Measurements from ENCODE around the gene GPR45. TPM values are rescaled to one million over a fixed set of nuclear protein-coding genes. Genes with fewer than 3 reads are reported as not detected.
"Not testable (repeated sequence)": the region's sequence is repeated elsewhere in the genome, so short reads cannot be mapped to it uniquely, and the experiment has no call there.

Gene GPR45, protein sequence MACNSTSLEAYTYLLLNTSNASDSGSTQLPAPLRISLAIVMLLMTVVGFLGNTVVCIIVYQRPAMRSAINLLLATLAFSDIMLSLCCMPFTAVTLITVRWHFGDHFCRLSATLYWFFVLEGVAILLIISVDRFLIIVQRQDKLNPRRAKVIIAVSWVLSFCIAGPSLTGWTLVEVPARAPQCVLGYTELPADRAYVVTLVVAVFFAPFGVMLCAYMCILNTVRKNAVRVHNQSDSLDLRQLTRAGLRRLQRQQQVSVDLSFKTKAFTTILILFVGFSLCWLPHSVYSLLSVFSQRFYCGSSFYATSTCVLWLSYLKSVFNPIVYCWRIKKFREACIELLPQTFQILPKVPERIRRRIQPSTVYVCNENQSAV
- total RNA-seq (2014; rRNA removed; shearing (Covaris generic)) = not detected in 2 replicates

DNA sequence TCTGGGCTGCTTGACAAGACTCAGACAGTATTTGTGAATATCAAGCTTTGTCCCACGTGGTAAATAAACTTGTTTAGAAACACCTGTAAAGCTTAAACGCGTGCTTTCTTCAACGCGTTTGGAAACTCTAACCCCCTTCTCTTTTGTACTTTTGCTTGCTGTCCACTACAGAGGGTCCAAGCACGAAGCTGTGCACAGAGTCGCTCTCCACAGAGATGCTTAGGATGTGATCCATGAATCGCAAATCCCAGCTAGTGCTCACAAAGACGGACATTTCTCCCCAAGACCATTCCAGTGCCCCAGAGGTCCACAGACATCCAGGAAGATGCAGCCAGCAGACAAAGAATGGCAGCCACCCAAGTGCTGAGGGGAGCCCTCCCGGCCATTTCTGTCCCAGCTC, at the start of gene GPR45:
GPR45 (plus strand) TSS at position 301 of the 400 bp plus-strand sequence. CDS start 116 bp downstream, outside the sequence.
- no peak for DNase-seq (ENCODE audit: low spot score)

DNA sequence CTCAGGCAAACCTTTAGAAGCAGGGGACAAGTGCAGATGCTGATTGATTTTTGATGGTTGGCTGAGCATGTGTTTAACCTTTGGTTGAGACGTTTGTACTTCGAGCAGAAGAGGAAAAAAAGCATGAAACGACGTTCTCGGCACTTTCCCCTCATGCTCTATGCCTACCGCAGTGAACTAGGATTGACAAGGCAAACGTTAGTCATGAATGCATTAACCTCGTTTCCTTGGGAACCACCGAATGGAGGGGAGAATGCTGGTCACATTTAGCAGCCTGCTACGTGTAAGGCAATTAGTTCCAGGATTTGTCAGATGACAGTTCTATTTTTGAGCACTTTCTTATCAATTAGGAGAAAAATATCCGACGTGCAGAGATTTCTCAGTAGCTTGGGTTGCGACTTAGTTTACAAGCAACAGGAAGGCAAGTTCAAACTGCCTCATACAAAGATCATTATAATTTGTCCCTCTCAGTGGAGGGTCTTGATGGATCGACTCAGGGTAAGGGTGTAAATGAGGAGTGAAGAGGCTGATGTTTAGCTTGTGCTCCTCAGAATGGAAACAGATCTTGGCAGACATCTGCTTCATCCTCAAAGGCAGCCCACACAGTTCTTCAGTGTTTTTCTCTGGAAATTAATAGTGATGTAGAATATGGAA, 47.4 kb upstream of the GPR45 start:
- no peak for DNase-seq (ENCODE audit: low spot score)

DNA sequence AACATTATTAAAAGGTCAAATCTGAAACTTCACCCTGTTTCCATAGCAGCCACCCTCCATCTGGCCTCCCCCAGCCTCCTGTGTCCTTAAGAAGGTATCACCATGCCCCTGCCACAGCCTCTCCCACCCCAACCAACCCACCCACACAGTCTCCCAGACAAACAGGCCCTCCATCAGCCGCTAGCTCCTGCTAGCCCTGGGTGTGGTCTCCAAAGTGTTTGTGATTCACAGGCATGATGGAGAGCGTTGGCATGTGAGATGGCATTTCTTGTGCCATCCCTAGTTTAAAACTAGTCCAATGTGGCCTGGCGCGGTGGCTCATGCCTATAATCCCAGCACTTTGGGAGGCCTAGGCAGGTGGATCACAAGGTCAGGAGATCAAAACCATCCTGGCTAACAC, 44.9 kb upstream of the GPR45 start:
- no peak for DNase-seq (ENCODE audit: low spot score)

DNA sequence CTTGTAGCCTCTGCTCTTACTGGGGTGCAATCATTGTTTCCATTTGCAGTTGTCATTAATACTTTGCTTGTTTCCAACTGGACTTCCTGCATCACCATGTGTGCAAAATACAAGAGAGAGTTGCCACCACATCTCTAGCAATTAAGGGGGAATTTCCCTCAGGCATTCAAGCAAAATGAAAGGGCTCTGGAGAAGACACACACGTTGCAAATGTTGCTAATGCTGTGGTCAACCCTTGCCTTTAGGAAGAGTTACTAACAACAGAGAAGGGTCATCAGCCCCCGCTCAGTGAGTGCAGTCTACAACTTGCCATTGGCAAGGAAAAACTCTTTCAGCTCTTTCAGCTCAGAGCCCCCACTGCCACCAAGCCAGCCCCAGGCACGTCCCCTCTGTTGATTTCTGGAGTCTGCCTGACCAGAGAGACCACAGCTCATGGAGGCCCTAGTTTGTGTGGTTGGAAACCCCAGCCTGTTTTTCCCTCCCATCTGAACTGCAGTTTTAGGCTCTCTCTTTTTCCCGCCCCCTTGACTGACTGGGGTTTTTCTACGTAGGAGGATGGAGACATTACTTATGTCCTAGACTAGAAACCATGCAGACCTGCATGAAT, 25.9 kb upstream of the GPR45 start:
- DNase-seq (ENCODE audit: low spot score) = no peak

DNA sequence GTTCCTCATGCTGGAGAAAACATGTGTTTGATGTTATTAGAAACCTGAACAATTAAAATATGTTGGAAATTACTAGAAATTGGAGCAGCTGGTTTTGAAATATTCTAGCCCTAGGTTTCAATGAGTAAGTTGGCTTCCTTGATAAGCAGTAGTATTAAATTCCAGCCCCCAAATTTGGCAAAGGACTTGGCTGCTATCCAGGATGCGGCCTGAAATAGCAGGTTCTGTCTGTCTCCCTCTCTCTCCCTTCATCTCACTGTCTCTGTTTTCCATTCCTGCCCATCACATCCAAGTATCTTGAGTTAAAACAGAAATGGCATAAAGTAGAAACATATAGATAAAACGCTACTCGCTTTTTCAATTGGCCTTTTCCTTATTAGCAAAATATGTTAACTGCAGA, 20.9 kb upstream of the GPR45 start:
- no peak for DNase-seq (ENCODE audit: low spot score)

DNA sequence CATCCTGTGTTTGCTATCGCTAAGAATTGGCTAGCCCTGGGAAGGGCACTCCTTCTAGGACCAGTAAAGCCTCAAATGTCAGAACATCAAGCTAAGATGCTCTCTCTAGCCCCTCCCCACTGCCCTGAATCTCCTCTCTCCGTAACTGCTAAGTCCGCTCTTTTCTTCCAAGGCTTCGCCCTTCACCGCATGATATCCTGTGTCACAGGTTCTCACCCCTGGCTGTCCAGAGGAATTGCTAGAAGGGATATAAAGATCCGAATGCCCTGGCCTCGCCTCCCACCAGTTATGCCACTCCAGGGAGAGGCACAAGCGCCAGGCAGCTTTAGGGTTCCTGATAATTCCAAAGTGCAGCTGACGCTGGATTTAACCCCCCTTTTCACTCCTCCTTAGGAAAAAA, 17.1 kb upstream of the GPR45 start:
- no peak for DNase-seq (ENCODE audit: low spot score)

DNA sequence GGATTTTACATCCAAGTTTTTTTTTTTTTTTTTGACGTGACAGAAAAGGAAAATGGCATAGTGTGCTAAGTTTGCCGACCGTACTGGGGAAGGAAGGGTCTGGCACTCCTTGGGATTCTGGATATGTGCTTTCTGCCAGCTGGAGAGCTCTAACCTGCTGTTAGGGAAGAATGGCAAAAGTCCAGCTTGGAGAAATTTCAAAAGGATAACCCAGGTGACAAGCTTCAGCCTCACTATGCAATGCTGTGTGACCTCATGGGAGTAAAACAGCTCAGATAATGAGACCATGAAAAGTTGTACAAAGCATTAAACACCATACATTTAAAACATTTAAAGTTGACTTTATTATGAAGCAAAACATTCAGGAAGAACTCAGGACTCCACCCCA, 10.3 kb upstream of the GPR45 start:
- DNase-seq (ENCODE audit: low spot score) = no peak

DNA sequence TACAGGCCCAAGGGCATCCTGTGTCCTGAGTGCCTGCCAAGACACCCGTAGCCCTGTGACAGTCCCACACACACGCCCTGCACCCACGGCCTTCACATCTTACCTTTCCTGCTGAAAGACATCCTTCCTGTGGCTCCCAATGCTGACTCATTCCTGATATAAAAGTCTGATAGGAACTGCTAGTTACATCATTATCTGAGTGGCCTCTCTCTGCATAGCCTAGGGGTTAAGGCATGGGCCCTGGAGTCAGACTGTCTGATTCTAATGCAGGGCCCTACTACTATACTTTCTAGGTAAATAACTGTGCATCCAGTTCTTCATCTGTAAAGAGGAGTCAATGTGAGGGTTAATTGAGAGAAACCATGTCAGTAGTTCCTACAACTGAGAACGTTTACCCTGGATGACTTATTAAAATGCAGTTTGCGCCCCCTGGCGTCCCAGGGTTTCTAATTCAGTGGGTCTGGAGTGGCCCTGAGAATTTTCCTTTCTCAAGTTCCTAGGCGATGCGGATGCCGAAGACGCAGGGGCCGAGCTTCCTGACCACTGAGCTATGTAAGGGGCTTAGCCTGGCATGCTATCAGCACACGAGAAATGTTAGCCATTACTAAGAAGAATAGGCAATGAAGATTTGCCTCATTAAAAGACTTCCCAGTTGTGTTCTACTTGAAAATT, 6.0 kb upstream of the GPR45 start:
- peak; percentile 97 for DNase-seq (ENCODE audit: low spot score)

DNA sequence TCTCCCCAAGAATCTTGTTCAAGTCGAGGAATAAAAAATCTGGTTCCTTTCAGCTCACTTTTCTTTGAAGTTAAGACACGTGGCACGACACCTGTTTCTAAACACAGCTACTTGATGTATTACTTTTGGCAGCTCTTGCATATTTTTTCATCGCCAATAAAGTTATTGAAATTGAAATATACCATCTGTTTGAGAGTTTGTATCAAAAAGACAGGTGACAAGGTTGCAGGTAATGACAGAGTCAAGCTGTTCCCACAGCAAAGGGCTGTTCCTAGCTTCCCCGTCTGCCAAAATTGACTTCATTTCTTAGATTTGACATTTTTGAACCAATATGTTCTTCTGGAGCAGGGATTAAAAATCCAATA, 5.5 kb upstream of the GPR45 start:
- DNase-seq (ENCODE audit: low spot score) = no peak

DNA sequence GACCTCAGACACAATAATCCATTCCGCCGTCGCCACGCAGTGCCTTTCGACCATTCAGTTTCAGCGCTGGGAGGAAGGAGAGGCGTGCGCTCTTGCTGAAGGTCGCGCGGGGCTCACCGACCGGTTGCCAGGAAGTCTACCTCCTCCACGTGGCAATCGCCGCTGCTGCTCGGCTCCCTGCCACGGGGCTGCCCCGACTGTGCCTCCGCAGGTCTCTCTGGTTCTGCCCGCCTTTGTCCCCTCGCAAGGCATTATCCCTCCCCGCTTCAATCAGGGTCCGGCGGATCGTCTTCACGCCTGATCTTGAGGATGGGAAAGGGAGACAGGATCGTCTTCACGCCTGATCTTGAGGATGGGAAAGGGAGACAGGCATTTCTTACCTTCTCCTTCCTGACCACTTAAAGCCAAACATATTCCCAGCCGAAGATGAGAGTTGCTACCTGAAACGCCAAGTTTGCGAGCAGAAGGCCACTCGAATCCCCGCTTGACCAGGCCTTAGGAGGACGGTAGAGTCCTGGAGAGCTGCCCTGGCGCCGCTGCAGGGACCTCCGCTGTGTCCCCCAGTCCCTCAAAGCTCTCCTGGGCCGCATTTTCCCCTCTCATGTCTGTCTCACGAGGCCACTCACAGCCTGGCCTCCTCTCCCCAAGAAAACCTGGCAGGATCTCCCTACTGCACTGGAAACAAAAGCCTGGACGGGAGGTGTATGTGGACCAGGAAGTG, 4.3 kb upstream of the GPR45 start:
- no peak for DNase-seq (ENCODE audit: low spot score)

DNA sequence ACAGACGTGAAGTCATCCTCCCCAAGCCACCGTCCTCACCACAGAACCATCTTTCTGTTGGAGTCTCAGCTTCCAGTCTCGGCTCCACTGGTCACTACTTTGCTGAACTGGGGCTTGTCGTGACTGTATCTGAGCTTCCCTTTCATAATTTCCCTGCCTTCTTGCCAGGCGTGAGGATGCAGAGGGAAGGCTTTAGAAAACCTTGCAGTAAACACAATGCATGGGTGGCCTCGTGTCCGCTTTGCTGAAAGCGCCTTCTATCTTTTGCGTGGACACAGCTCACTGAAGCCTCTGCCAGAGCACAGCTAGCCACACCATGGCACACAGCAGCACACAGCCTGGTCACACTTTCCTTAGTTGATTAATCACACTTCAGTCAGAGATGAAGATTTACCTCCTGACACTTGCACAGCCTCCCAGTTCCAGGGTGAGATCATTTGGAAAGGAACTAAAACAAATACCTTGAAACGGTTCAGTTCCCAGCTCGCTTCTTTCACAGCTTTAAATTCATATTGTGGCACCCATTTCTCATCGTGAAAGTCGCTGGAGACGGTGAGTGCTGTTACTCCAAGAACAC, 2.8 kb upstream of the GPR45 start:
- no peak for DNase-seq (ENCODE audit: low spot score)

DNA sequence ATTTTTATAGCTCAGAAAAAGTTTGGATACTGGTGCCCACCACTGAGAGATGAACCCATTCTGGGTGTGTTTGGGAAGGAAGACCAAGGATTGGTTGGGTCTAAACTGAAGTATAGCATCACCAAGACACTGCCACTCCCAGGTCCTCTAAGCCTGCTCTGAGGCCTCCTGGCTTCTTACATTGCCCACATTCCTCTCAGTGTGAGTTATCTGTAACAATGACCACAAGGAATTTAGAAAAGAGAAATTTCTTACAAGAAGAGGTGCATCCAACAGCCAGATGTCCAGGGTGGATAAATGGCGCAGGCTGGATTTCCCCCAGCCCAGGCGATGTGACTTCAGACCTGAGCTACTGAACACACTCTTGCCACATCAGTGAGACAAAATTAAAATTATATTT, 1.6 kb upstream of the GPR45 start:
- no peak for DNase-seq (ENCODE audit: low spot score)

DNA sequence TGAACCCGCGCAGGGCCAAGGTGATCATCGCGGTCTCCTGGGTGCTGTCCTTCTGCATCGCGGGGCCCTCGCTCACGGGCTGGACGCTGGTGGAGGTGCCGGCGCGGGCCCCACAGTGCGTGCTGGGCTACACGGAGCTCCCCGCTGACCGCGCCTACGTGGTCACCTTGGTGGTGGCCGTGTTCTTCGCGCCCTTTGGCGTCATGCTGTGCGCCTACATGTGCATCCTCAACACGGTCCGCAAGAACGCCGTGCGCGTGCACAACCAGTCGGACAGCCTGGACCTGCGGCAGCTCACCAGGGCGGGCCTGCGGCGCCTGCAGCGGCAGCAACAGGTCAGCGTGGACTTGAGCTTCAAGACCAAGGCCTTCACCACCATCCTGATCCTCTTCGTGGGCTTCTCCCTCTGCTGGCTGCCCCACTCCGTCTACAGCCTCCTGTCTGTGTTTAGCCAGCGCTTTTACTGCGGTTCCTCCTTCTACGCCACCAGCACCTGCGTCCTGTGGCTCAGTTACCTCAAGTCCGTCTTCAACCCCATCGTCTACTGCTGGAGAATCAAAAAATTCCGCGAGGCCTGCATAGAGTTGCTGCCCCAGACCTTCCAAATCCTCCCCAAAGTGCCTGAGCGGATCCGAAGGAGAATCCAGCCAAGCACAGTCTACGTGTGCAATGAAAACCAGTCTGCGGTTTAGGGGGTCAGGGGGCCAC, 897 bp downstream of the GPR45 start:
- DNase-seq (ENCODE audit: low spot score) = no peak

DNA sequence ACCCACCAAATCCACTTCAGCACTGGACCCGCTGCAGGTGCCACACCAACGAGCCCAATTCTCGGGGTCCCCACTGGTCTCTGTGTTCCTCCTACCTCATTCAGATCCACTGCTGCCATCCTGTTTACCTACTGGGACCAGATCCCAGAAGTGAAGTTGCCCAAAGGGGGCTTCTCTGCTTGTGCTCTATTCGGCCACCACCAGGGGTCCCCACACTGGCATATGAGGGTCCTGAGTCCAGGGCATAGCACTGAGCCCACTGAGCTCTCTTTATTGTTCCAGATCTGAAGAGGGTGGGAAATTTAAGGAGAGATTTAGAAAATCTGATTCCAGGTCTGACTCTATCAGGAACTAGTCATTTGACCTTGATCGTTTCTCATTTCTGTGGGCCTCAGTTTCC, 2.4 kb downstream of the GPR45 start:
- DNase-seq (ENCODE audit: low spot score) = no peak

DNA sequence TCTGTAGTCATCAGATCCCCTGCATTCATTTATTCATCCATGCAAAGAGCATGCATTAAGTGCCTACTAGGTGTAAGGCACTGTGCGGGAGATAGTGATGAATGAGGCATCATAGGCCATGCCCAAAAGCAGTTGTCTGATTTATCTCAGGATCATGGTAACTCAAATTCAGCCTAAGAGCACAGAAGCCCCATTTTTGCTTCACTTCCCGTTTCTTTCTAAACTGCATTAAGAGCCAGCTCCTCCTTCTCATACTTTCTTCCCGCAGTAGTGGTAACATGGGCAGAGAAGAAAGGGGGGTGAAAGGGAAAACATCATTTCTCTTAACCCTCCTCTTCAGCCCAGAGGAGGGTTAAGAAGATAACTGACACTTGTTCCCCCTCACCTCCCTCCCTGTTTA, 2.9 kb downstream of the GPR45 start:
- DNase-seq (ENCODE audit: low spot score) = no peak

DNA sequence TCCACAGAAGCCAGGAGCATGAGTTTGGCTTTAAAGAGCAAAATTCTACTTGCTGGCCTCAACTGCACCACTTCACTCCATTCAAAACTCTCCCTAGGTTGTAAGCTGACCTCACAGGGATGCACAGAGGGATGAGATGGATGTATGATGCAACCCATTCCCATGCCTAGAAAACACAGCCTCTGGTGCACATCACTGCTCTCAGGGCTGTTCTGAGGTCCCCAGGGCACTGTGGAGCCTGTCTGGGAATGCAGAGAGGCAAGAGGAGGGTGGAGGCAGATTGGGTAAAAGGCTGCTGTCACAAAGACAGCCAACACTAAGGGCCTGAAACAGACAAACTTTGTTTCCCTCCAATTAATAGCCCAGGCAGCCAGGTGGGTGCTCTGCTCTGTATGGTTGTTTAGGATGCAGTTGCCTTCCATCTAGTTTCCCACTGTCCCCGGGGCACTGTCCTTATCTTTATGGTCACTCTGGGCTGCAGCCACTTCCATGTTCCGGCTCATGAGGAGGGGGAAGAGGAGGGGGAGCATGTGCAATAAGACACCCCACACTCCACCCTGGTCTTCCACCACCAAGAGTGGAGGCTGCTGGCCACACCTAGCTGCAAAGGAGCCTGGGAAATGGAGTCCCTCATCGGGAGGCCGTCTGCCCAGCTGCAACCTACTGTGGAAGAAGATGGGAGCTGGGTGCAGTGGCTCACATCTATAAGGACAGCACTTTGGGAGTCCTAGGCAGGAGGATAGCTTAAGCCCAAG, 7.0 kb downstream of the GPR45 start:
- DNase-seq (ENCODE audit: low spot score) = no peak

DNA sequence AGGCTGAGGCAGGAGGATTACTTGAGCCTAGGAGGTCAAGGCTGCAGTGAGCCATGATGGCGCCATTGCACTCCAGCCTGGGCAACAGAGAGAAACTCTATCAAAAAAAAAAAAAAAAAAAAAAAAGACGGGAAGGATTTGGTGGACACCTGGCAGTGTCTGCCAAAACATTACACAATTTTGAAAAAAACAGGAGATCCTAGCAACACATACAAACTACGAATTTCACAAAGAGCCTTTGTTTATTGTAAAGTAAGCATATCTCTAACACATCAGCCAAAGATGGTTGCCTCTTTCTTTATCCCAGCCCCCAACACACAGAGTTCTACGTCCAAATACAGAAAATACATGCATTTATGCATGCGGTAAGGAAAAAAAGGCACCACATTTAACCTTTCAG, 7.6 kb downstream of the GPR45 start:
- DNase-seq (ENCODE audit: low spot score) = no peak

DNA sequence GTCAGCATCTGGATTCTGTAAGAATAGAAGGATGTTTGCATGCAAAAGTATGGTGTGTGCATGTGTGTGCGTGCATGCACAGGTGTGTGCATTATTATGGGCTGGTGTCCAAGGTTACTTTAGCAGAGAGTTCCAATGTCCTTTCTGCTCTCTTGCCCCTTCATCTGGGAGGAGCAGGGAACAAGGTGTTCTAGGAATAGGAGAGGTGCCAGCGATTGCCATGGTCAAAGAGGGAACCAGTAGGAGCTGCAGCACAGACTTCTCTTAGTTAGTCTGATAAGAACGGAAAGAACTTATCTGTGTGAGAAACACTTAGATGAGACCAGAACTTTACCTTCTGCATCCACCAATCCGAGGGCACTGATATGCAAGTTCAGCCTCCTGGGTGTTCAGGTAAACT, 8.3 kb downstream of the GPR45 start:
- no peak for DNase-seq (ENCODE audit: low spot score)

DNA sequence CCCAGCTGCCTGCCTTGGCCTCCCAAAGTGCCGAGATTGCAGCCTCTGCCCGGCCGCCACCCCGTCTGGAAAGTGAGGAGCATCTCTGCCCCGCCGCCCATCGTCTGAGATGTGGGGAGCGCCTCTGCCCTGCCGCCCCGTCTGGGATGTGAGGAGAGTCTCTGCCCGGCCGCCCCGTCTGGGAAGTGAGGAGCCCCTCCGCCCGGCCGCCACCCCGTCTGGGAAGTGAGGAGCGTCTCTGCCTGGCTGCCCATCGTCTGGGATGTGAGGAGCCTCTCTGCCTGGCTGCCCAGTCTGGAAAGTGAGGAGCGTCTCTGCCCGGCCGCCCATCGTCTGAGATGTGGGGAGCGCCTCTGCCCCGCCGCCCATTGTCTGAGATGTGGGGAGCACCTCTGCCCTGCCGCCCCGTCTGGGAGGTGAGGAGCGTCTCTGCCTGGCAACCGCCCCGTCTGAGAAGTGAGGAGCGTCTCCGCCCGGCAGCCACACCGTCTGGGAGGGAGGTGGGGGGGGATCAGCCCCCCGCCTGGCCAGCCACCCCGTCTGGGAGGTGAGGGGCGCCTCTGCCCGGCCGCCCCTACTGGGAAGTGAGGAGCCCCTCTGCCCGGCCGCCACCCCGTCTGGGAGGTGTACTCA, 9.6 kb downstream of the GPR45 start:
- not testable (repeated sequence) for DNase-seq (ENCODE audit: low spot score)

DNA sequence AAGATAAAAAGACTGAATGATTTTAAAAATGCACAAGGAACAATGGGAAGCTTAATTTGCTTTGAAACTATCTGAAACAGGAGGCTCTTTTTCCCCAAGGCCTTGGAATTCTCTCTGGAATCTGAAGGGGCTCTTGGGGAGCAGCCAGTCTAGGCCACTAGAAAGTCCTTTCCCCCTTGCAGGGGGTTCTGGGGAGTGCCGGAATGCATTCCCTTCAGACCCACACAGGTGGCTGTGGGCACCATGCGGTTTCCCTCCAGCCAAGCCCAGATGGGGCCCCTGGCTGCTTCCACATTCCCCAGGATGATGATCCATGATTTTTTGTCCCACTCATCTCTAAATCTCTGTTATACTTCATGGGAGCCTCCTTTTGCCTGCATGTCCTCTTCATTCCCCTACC, 10.7 kb downstream of the GPR45 start:
- DNase-seq (ENCODE audit: low spot score) = no peak
